ENCODE data around the gene GPR183. TPM values are rescaled to one million over a fixed set of nuclear protein-coding genes. Genes with fewer than 3 reads are reported as not detected.

The GPR183 gene
- total RNA-seq, 1 donor from 2014 or later, result not detected

GRCh38 chr13:99266827-99267226, 40.4 kb downstream of the GPR183 start:
- Mint-ChIP-seq H3K4me3 (ENCODE audit: low read depth) (no peak overlapping the region), H3K4me1 (ENCODE audit: low read depth) (no peaks in the 10 kb centered on the region), H3K36me3 (ENCODE audit: insufficient read depth) (peaks cover 1% of the 10 kb centered on the region), H3K9me3 (ENCODE audit: low read depth) (no peaks in the 10 kb centered on the region), H3K27me3 (no peaks in the 10 kb centered on the region), H3K27ac (no peak overlapping the region)
- TF ChIP-seq CTCF (IDR thresholded peaks at IDR 0.05; ENCODE audit: unreplicated experiment), result no peak
- DNase-seq (ENCODE audit: low spot score, unreplicated experiment), result no peak

GRCh38 chr13:99265821-99266426, 41.3 kb downstream of the GPR183 start:
- TF ChIP-seq CTCF (IDR thresholded peaks at IDR 0.05; ENCODE audit: unreplicated experiment), result peak; percentile 70
- no peak overlapping the region for H3K4me3 Mint-ChIP-seq (ENCODE audit: low read depth)
- H3K36me3 Mint-ChIP-seq (ENCODE audit: insufficient read depth), result peaks cover 1% of the 10 kb centered on the region
- no peak overlapping the region for H3K27ac Mint-ChIP-seq
- DNase-seq (ENCODE audit: low spot score, unreplicated experiment), result no peak
- no peaks in the 10 kb centered on the region for H3K4me1 Mint-ChIP-seq (ENCODE audit: low read depth)
- no peaks in the 10 kb centered on the region for H3K27me3 Mint-ChIP-seq
- no peaks in the 10 kb centered on the region for H3K9me3 Mint-ChIP-seq (ENCODE audit: low read depth)

DNA sequence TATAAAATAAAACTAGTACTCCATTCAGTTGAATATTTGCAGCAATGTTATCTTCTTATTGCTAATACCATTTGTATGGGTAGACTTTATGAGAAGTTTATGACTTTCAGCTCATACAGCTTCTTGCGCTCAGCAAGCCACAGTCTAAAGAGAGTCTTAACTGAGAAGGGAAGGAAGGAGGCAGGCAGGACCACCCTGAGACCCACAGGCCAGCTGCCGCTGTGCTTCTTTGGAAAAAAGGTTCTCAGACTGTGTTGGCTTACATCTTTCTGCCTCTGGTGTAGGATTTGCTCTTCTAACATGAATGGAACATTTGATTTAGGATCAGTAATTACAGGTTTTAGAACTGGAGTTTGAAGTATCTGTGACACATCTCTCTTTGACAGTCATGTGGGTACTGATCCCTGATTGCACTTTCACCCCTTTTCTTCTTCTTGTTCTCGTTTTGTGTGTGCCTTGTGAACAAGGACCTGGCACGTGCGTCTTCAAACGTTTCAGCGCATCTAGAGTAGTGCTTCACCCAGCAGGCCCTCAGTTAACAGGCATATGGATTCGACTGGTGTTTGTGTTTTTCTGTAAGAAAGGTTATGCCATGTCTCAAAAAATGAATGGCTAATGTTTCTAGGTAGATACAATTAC, 41.9 kb downstream of the GPR183 start:
- DNase-seq (ENCODE audit: low spot score, unreplicated experiment), result no peak
- Mint-ChIP-seq H3K27ac (no peak overlapping the region), H3K27me3 (no peaks in the 10 kb centered on the region), H3K4me3 (ENCODE audit: low read depth) (no peak overlapping the region), H3K4me1 (ENCODE audit: low read depth) (no peaks in the 10 kb centered on the region), H3K36me3 (ENCODE audit: insufficient read depth) (peaks cover 1% of the 10 kb centered on the region), H3K9me3 (ENCODE audit: low read depth) (no peaks in the 10 kb centered on the region)
- TF ChIP-seq CTCF (IDR thresholded peaks at IDR 0.05; ENCODE audit: unreplicated experiment), result no peak

- Mint-ChIP-seq H3K9me3 (ENCODE audit: low read depth) (no peaks in the 10 kb centered on the region), H3K27ac (no peak overlapping the region), H3K36me3 (ENCODE audit: insufficient read depth) (peaks cover 3% of the 10 kb centered on the region), H3K4me1 (ENCODE audit: low read depth) (peaks cover 2% of the 10 kb centered on the region), H3K27me3 (no peaks in the 10 kb centered on the region), H3K4me3 (ENCODE audit: low read depth) (no peak overlapping the region)
- no peak for TF ChIP-seq CTCF (IDR thresholded peaks at IDR 0.05; ENCODE audit: unreplicated experiment)
- no peak for DNase-seq (ENCODE audit: low spot score, unreplicated experiment)
These were observed 43.1 kb downstream of the GPR183 start for GRCh38 chr13:99264051-99264450.

DNA sequence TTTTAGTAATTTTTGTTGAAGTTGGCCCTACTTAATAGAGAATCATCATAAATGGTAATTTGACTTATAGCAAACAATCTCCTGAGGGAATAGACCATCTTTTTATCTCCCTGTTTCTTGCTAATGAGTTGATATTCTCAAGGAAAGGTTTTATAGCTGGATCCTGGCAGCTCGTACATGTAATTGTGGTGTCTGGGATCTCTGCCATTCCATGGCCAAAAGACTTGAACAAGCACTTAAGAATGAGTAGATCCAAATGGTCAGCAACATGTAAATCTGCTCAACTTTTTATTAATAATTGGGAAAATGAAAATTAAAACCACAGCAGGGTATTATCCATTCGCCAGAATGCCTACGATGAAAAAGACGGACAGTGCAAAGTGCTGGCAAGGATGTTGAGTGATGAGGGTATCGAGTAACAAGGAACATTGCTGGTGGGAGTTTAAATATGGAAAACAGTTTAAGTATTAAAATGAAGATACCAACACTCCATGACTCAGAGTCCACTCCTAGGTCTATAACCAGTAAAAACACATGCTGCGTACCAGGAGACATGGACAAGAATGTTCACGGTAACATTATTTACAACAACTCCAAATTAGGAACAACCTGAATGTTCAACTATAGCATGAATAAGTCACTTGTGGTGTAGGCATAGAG, 43.9 kb downstream of the GPR183 start:
- no peak for DNase-seq (ENCODE audit: low spot score, unreplicated experiment)
- H3K4me3 Mint-ChIP-seq (ENCODE audit: low read depth), result no peak overlapping the region
- H3K27me3 Mint-ChIP-seq, result no peaks in the 10 kb centered on the region
- TF ChIP-seq CTCF (IDR thresholded peaks at IDR 0.05; ENCODE audit: unreplicated experiment), result no peak
- H3K27ac Mint-ChIP-seq, result no peak overlapping the region
- peaks cover 2% of the 10 kb centered on the region for H3K4me1 Mint-ChIP-seq (ENCODE audit: low read depth)
- peaks cover 3% of the 10 kb centered on the region for H3K36me3 Mint-ChIP-seq (ENCODE audit: insufficient read depth)
- no peaks in the 10 kb centered on the region for H3K9me3 Mint-ChIP-seq (ENCODE audit: low read depth)

Measured in progenitor cell of endocrine pancreas (in vitro differentiated cells).